Measurements from ENCODE around the gene LRRC18.

- no peak for TF ChIP-seq ZNF24 (IDR thresholded peaks at IDR 0.05)
- no peak for TF ChIP-seq POLR2H (tag; IDR thresholded peaks at IDR 0.05; ENCODE audit: low read depth)
- no peak for TF ChIP-seq LEF1 (IDR thresholded peaks at IDR 0.05)
- TF ChIP-seq SIN3A (IDR thresholded peaks at IDR 0.05; ENCODE audit: borderline replicate concordance in 2 of 2, control insufficient read depth in 1 of 2, low read depth in 2 of 2, low read length in 2 of 2) = no peak
- no peak for TF ChIP-seq ARHGAP35 (IDR thresholded peaks at IDR 0.05; ENCODE audit: partially characterized antibody)
- TF ChIP-seq PHF21A (IDR thresholded peaks at IDR 0.05; ENCODE audit: borderline replicate concordance, low read depth) = no peak
- TF ChIP-seq EP300 (IDR thresholded peaks at IDR 0.05; ENCODE audit: low read length) = no peak
- TF ChIP-seq ZNF589 (CRISPR knock-in tag; IDR thresholded peaks at IDR 0.05; ENCODE audit: low read depth) = no peak
- no peak for TF ChIP-seq SIN3B (IDR thresholded peaks at IDR 0.05; ENCODE audit: low read depth)
- TF ChIP-seq ZNF384 (IDR thresholded peaks at IDR 0.05; ENCODE audit: low read depth, low read length) = no peak
- TF ChIP-seq CTCF (IDR thresholded peaks at IDR 0.05 in 2 of 3, conservative IDR thresholded peaks at IDR 0.05 in 1 of 3; ENCODE audit: insufficient read depth in 2 of 3, low read depth in 1 of 3, low read length in 3 of 3) = no peak
- no peak for TF ChIP-seq GABPA (tag; conservative IDR thresholded peaks at IDR 0.05; ENCODE audit: low read depth)
- no peak for TF ChIP-seq BCOR (IDR thresholded peaks at IDR 0.05)
- no peak for TF ChIP-seq ARID2 (IDR thresholded peaks at IDR 0.05)
Measured at GRCh38 chr10:48932831-48933664, 6.6 kb downstream of the LRRC18 start.

All from K562 (cell line).